ENCODE data around the gene CWH43.
"Not testable (repeated sequence)": the region's sequence is repeated elsewhere in the genome, so short reads cannot be mapped to it uniquely, and the experiment has no call there.

Gene CWH43

GRCh38 chr4:48976041-48976440 is 10.0 kb upstream of the CWH43 start:
- TF ChIP-seq POLR2A (IDR thresholded peaks at IDR 0.05; ENCODE audit: extremely low read depth, insufficient read length) (no peak), CTCF (IDR thresholded peaks at IDR 0.05; ENCODE audit: low read depth, low read length) (no peak), MYC (IDR thresholded peaks at IDR 0.05; ENCODE audit: low read depth, low read length) (no peak)
- DNase-seq (ENCODE audit: low read depth): no peak
- no peak overlapping the region for H3K4me3 ChIP-seq (ENCODE audit: low read depth, low read length)

- no peak overlapping the region for H3K4me3 ChIP-seq (ENCODE audit: low read depth, low read length)
- DNase-seq (ENCODE audit: low read depth): no peak
- TF ChIP-seq POLR2A (IDR thresholded peaks at IDR 0.05; ENCODE audit: extremely low read depth, insufficient read length) (no peak), MAX (IDR thresholded peaks at IDR 0.05; ENCODE audit: low read depth, low read length) (no peak), MYC (IDR thresholded peaks at IDR 0.05; ENCODE audit: low read depth, low read length) (no peak), CTCF (IDR thresholded peaks at IDR 0.05; ENCODE audit: low read depth, low read length) (no peak)
Observed at GRCh38 chr4:48979914-48980579, 6.0 kb upstream of the CWH43 start.

GRCh38 chr4:48984005-48984404 is 2.1 kb upstream of the CWH43 start:
- DNase-seq (ENCODE audit: low read depth); H3K4me3 ChIP-seq (ENCODE audit: low read depth, low read length): not testable (repeated sequence)

GRCh38 chr4:48985602-48985975 is 486 bp upstream of the CWH43 start:
- TF ChIP-seq MAX (IDR thresholded peaks at IDR 0.05; ENCODE audit: low read depth, low read length): no peak
- TF ChIP-seq POLR2A (IDR thresholded peaks at IDR 0.05; ENCODE audit: extremely low read depth, insufficient read length): no peak
- no peak for TF ChIP-seq CTCF (IDR thresholded peaks at IDR 0.05; ENCODE audit: low read depth, low read length)
- TF ChIP-seq MYC (IDR thresholded peaks at IDR 0.05; ENCODE audit: low read depth, low read length): no peak
- H3K4me3 ChIP-seq (ENCODE audit: low read depth, low read length): no peak overlapping the region

GRCh38 chr4:48986654-48987164 is 634 bp downstream of the CWH43 start:
- no peak for TF ChIP-seq POLR2A (IDR thresholded peaks at IDR 0.05; ENCODE audit: extremely low read depth, insufficient read length)
- TF ChIP-seq MAX (IDR thresholded peaks at IDR 0.05; ENCODE audit: low read depth, low read length): no peak
- no peak for TF ChIP-seq CTCF (IDR thresholded peaks at IDR 0.05; ENCODE audit: low read depth, low read length)
- TF ChIP-seq MYC (IDR thresholded peaks at IDR 0.05; ENCODE audit: low read depth, low read length): no peak
- DNase-seq (ENCODE audit: low read depth): no peak
- no peak overlapping the region for H3K4me3 ChIP-seq (ENCODE audit: low read depth, low read length)

More at GRCh38 chr4:48985602-48985975, 486 bp upstream of the CWH43 start:
- DNase-seq (ENCODE audit: low read depth): no peak

GRCh38 chr4:48989461-48990203 is 3.6 kb downstream of the CWH43 start:
- TF ChIP-seq MYC (IDR thresholded peaks at IDR 0.05; ENCODE audit: low read depth, low read length) (no peak), CTCF (IDR thresholded peaks at IDR 0.05; ENCODE audit: low read depth, low read length) (no peak), POLR2A (IDR thresholded peaks at IDR 0.05; ENCODE audit: extremely low read depth, insufficient read length) (no peak), MAX (IDR thresholded peaks at IDR 0.05; ENCODE audit: low read depth, low read length) (no peak)
- no peak for DNase-seq (ENCODE audit: low read depth)

More at GRCh38 chr4:48989461-48990203, 3.6 kb downstream of the CWH43 start:
- H3K4me3 ChIP-seq (ENCODE audit: low read depth, low read length): no peak overlapping the region

All from NB4 (cell line).